HepG2 (cell line): ENCODE measurements around the gene MFAP4. TPM values are rescaled to one million over a fixed set of nuclear protein-coding genes. Genes with fewer than 3 reads are reported as not detected.

ENCODE experiments used
- CHD2 ChIP-seq: IDR thresholded peaks from 2 replicates; pipeline ENCODE4 v1.6.1; 2011; ENCODE audit warnings: low read depth, low read length, improper control_type of control experiment
- DR1 ChIP-seq: sonication (generic); formaldehyde crosslinking; IDR thresholded peaks from 2 replicates; pipeline ENCODE4 v1.8.0; 2021; ENCODE audit warnings: mild to moderate bottlenecking, missing genetic modification reagents, inconsistent platforms
- HMGXB3 ChIP-seq: sonication (generic); formaldehyde crosslinking; IDR thresholded peaks from 2 replicates; pipeline ENCODE4 v1.4.0; 2020; ENCODE audit warnings: missing genetic modification reagents, borderline replicate concordance
- IRF9 ChIP-seq: sonication (generic); formaldehyde crosslinking; IDR thresholded peaks from 2 replicates; pipeline ENCODE4 v1.8.0; 2022; ENCODE audit warnings: missing genetic modification reagents, mild to moderate bottlenecking, borderline replicate concordance
- KIAA2018 ChIP-seq: sonication (generic); formaldehyde crosslinking; IDR thresholded peaks from 2 replicates; pipeline ENCODE4 v1.5.0; 2020; ENCODE audit warnings: mild to moderate bottlenecking, missing genetic modification reagents, borderline replicate concordance
- NCOA1 ChIP-seq: sonication (generic); formaldehyde crosslinking; IDR thresholded peaks from 2 replicates; pipeline ENCODE4 v1.9.0; 2021; ENCODE audit warnings: missing genetic modification reagents
- ZHX1 ChIP-seq: sonication (generic); formaldehyde crosslinking; IDR thresholded peaks from 2 replicates; pipeline ENCODE4 v1.8.1; 2022; ENCODE audit warnings: low read depth, mild to moderate bottlenecking, missing genetic modification reagents
- ZNF30 ChIP-seq: sonication (generic); formaldehyde crosslinking; IDR thresholded peaks from 2 replicates; pipeline ENCODE4 v1.5.0; 2020; ENCODE audit warnings: mild to moderate bottlenecking, missing genetic modification reagents
- ZNF33A ChIP-seq: sonication (generic); formaldehyde crosslinking; IDR thresholded peaks from 2 replicates; pipeline ENCODE4 v1.5.1; 2020; ENCODE audit warnings: missing genetic modification reagents, mild to moderate bottlenecking, moderate library complexity, borderline replicate concordance
- ZNF569 ChIP-seq: sonication (generic); formaldehyde crosslinking; IDR thresholded peaks from 2 replicates; pipeline ENCODE4 v1.5.0; 2020; ENCODE audit warnings: mild to moderate bottlenecking, missing genetic modification reagents, moderate library complexity, borderline replicate concordance
- polyA plus RNA-seq, 8 experiments: library from polyadenylated mRNA; depleted of rRNA in 3 of 8; stranded (reverse) in 7 of 8; unstranded in 1 of 8; fragments of >200 nt; fragmentation: Illumina TruSeq in 4 of 8; extraction: Trizol in 4 of 8; gene quantifications; 2 replicates each; pipeline versions ENCODE4 v1.2.1 to v1.2.3, GENCODE V29; 2011 to 2016; ENCODE audit warnings: low read depth in 4 of 8, missing spikeins in 1 of 8, mixed read lengths in 1 of 8; ENCODE audit not compliant: insufficient read depth in 1 of 8
- total RNA-seq, 5 experiments: library from RNA; depleted of rRNA; stranded (reverse); fragments of >200 nt; fragmentation: Illumina TruSeq; extraction: Trizol; gene quantifications; 2 replicates each; pipeline ENCODE4 v1.2.3, GENCODE V29; 2016; ENCODE audit warnings: low read depth in 1 of 5

The MFAP4 gene
- total and polyA plus RNA-seq, 2 of the 13 experiments (the other 11 are each of a cell fraction or from before 2014, with no cell fraction given): 0.08 TPM; not detected in 1

GRCh38 chr17:19377602-19378415 is 9.2 kb downstream of the MFAP4 start (continued):
- TF ChIP-seq ZNF33A: no peak
- TF ChIP-seq NCOA1: no peak
- peak; percentile 63; the same call in 1 of the 2 replicates for TF ChIP-seq DR1 (CRISPR knock-in tag)
- no peak for TF ChIP-seq ZNF569 (CRISPR knock-in tag)
- TF ChIP-seq CHD2: peak; percentile 90
- 0 out of 2 replicates have a peak, but pooled peaks have one; percentile 20 for TF ChIP-seq ZHX1
- no peak for TF ChIP-seq KIAA2018 (CRISPR knock-in tag)
- no peak for TF ChIP-seq HMGXB3 (CRISPR knock-in tag)
- no peak for TF ChIP-seq ZNF30 (CRISPR knock-in tag)
- TF ChIP-seq IRF9 (CRISPR knock-in tag): peak; percentile 89
